Uterus (tissue), 4 donors: ENCODE data around the gene PANK4. TPM values are rescaled to one million over a fixed set of nuclear protein-coding genes. Genes with fewer than 3 reads are reported as not detected.

Experiments used
- DNase-seq, 2 donors: peaks; one replicate each; pipeline ENCODE4 v3.0.0-alpha.2; 2019 to 2020
- H3K27ac ChIP-seq, 2 donors: fragments of 200-600 bp; sonication (generic); 1 replicate in 1 of 2; 2 replicates in 1 of 2; pipeline ENCODE4 v1.5.1; 2016 to 2018
- H3K27me3 ChIP-seq, 2 donors: fragments of 200-600 bp; sonication (generic); one replicate each; pipeline ENCODE4 v1.5.1; 2018 to 2019; ENCODE audit warnings: control low read depth in 1 of 2
- H3K36me3 ChIP-seq, 2 donors: fragments of 200-600 bp; sonication (generic); one replicate each; pipeline ENCODE4 v1.5.1; 2019; ENCODE audit warnings: control low read depth in 1 of 2
- H3K4me1 ChIP-seq, 2 donors: fragments of 200-600 bp; sonication (generic); one replicate each; pipeline ENCODE4 v1.5.1; 2018 to 2019; ENCODE audit warnings: control low read depth in 1 of 2
- H3K4me3 ChIP-seq, 2 donors: fragments of 200-600 bp; sonication (generic); 1 replicate in 1 of 2; 2 replicates in 1 of 2; pipeline ENCODE4 v1.5.1; 2018 to 2019; ENCODE audit warnings: mild to moderate bottlenecking in 1 of 2
- H3K9me3 ChIP-seq, 2 donors: fragments of 200-600 bp; sonication (generic); one replicate each; pipeline ENCODE4 v1.5.1; 2019; ENCODE audit warnings: control low read depth in 1 of 2
- POLR2A ChIP-seq, 2 donors: fragments of 450-650 bp; IDR thresholded peaks; one replicate each; pipeline ENCODE4 v1.6.1; 2016; ENCODE audit warnings: antibody characterized with exemption in 2 of 2, mild to moderate bottlenecking in 1 of 2, moderate library complexity in 1 of 2
- intact Hi-C: fragments of 100-400 bp; cut with DNase I; formaldehyde crosslinking; loops from one replicate; pipeline ENCODE4 v1.15.1; 2023; ENCODE audit warnings: low total_unique reads
- total RNA-seq, 4 donors: library from RNA; depleted of rRNA in 3 of 4; stranded (reverse); fragments of >200 nt in 3 of 4; gene quantifications; one replicate each; pipeline versions ENCODE4 v1.1.0 to v1.2.4, GENCODE V29; 2014 to 2023
- TF ChIP-seq, protein P1 (sequence below), 4 experiments: fragments of 200-600 bp in 2 of 4; fragments of 450-650 bp in 2 of 4; sonication (generic) in 2 of 4; IDR thresholded peaks; one replicate each; pipeline ENCODE4 v1.5.1; 2016 to 2019; ENCODE audit warnings: antibody characterized with exemption in 4 of 4, mild to moderate bottlenecking in 2 of 4, moderate library complexity in 1 of 4
- donor health status: DM: yes; HTN: yes; CAD: no.

PANK4 gene
- total RNA-seq, 4 donors from 2014 or later: 29.2 to 43.9 (median 33.6) TPM

DNA sequence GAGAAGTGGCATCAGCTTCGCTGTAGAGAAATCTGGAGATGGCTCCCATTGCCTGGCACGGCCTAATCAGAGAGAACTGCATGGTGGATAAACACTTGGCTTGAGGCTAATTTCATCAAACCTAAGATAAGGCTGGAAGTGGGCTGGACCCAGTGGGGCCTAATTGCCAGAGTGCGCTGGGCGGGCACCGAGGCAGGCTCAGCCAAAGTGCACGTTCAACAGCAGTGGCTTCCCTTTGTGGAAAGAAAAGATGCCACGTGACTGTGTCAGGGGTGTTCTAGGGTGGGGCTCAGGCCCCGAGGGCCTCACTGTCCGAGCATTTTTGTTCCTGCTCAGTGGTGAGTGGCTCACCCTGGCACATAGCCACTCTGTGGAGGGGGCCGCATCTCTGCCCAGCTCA is 44.5 kb downstream of the PANK4 start:
- Histone ChIP-seq H3K27me3 (no peaks in the 10 kb centered on the region), H3K27ac (no peak overlapping the region), H3K4me1 (no peaks in the 10 kb centered on the region), H3K4me3 (no peak overlapping the region), H3K9me3 (no peaks in the 10 kb centered on the region), H3K36me3 (no peaks in the 10 kb centered on the region)
- intact Hi-C loops: no loop called here
- no peak for TF ChIP-seq POLR2A (IDR thresholded peaks at IDR 0.05)
- TF ChIP-seq, protein P1, sequence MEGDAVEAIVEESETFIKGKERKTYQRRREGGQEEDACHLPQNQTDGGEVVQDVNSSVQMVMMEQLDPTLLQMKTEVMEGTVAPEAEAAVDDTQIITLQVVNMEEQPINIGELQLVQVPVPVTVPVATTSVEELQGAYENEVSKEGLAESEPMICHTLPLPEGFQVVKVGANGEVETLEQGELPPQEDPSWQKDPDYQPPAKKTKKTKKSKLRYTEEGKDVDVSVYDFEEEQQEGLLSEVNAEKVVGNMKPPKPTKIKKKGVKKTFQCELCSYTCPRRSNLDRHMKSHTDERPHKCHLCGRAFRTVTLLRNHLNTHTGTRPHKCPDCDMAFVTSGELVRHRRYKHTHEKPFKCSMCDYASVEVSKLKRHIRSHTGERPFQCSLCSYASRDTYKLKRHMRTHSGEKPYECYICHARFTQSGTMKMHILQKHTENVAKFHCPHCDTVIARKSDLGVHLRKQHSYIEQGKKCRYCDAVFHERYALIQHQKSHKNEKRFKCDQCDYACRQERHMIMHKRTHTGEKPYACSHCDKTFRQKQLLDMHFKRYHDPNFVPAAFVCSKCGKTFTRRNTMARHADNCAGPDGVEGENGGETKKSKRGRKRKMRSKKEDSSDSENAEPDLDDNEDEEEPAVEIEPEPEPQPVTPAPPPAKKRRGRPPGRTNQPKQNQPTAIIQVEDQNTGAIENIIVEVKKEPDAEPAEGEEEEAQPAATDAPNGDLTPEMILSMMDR (IDR thresholded peaks at IDR 0.05): no peak
- DNase-seq: no peak

DNA sequence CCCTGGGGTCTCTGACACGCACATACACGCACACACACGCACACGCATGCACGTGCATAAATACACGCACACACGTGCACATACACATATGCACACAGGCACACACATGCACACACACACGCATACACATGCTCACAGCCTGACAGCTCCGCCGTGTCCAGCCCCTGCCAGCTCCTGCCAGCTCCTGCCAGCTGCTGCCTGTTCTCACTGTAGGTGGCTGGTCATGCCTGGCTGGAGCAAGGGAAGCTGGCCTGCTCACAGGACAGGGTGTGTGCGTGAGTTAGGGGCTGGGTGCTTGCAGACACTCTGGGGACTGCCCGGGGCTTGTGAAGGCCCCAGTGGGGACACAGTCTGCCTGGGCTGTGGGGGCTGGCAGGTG is 45.4 kb downstream of the PANK4 start:
- no peaks in the 10 kb centered on the region for H3K9me3 ChIP-seq
- H3K4me1 ChIP-seq: no peaks in the 10 kb centered on the region
- no peak overlapping the region for H3K4me3 ChIP-seq
- intact Hi-C loops: no loop called here
- DNase-seq: no peak
- no peaks in the 10 kb centered on the region for H3K36me3 ChIP-seq
- H3K27me3 ChIP-seq: no peaks in the 10 kb centered on the region
- TF ChIP-seq POLR2A (IDR thresholded peaks at IDR 0.05): no peak
- TF ChIP-seq, protein P1 (IDR thresholded peaks at IDR 0.05): no peak
- H3K27ac ChIP-seq: no peak overlapping the region

DNA sequence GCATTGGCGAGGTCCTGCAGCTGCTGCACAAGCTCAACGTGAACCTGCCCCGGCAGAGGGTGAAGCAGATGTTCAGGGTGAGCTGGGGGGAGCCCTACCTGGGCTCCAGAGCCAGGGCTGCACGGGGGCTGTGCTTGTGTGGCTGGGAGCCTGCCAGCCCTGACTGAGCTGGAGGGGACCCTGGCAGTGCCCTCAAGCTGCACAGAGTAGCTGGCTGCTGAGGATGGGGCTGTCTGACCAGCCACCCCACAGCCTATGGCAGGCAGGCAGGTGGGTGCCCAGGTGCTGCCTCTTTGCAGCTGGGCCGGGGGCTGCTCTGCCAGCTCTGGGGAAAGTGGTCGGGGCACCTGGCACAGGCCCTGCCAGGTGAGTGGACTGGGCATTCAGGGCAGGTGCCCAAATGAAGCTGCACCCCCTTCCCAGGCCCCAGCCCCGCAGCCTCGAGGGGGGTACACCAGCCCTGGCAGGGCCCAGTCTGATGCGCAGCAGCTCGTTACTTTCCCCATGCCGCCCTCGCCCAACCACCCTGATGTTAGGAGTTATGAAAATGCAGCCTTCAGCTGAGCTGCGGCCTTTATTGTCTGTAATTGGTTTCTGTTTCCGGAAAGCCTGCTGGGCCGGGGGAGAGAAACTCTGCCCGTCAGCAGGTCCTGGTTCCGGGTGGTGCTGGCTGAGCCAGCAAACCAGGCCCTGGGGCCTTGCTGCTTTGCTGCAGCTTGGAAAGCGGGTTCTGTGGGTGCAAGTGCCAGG is 46.0 kb downstream of the PANK4 start:
- intact Hi-C loops: no loop called here
- Histone ChIP-seq H3K4me3 (no peak overlapping the region), H3K9me3 (no peaks in the 10 kb centered on the region), H3K27me3 (no peaks in the 10 kb centered on the region), H3K36me3 (no peaks in the 10 kb centered on the region), H3K4me1 (no peaks in the 10 kb centered on the region), H3K27ac (no peak overlapping the region)
- DNase-seq: no peak
- no peak for TF ChIP-seq POLR2A (IDR thresholded peaks at IDR 0.05)
- TF ChIP-seq, protein P1 (IDR thresholded peaks at IDR 0.05): no peak

DNA sequence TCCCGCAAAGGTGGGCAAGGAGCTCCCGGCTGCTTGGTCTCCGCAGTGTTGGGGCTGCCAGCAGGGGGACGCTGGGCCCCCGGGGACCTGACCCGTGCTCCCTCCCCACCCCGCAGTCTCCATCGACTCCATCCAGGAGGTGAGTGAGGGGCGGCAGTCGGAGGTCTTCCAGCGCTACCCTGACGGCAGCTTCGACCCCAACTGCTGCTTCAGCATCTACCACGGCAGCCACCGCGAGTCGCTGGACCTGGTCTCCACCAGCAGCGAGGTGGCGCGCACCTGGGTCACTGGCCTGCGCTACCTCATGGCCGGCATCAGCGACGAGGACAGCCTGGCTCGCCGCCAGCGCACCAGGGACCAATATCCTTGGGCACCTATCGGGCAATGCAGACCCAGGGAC is 46.8 kb downstream of the PANK4 start:
- Histone ChIP-seq H3K27ac (no peak overlapping the region), H3K4me3 (no peak overlapping the region), H3K9me3 (no peaks in the 10 kb centered on the region), H3K36me3 (no peaks in the 10 kb centered on the region), H3K4me1 (no peaks in the 10 kb centered on the region), H3K27me3 (no peaks in the 10 kb centered on the region)
- TF ChIP-seq POLR2A (IDR thresholded peaks at IDR 0.05): no peak
- TF ChIP-seq, protein P1 (IDR thresholded peaks at IDR 0.05): no peak
- no peak for DNase-seq
- intact Hi-C loops: no loop called here

DNA sequence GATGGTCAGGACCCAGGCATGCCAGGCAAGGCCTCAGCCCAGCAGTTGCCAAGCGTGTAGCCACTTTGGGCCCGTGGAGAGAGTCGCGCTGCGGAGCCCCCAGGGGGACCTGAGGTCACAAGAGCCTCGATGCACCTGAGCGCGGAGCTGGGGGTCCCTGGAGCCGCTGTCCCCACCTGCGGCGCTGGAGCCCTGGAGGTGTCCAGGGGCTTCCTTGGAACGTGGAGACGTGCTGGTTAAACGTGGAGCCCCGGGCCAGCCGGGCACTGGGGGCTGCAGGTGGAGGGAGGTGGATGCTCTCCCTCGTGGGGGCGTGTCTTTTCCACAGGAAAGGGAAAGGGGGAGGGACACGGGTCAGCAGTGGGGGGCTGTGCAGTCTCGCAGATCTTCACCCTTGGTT is 47.2 kb downstream of the PANK4 start:
- no peaks in the 10 kb centered on the region for H3K9me3 ChIP-seq
- H3K4me1 ChIP-seq: no peaks in the 10 kb centered on the region
- no peaks in the 10 kb centered on the region for H3K36me3 ChIP-seq
- no peak overlapping the region for H3K27ac ChIP-seq
- intact Hi-C loops: no loop called here
- DNase-seq: no peak
- no peak overlapping the region for H3K4me3 ChIP-seq
- TF ChIP-seq POLR2A (IDR thresholded peaks at IDR 0.05): no peak
- TF ChIP-seq, protein P1 (IDR thresholded peaks at IDR 0.05): no peak
- no peaks in the 10 kb centered on the region for H3K27me3 ChIP-seq
